Neural cell (in vitro differentiated cells): ENCODE measurements around the gene TUBAL3.

Source experiments
- CTCF ChIP-seq: fragments of 450-650 bp; IDR thresholded peaks from 2 replicates; pipeline ENCODE4 v1.5.1; 2014; ENCODE audit warnings: antibody characterized with exemption, mild to moderate bottlenecking, moderate library complexity; ENCODE audit not compliant: poor library complexity, severe bottlenecking
- EP300 ChIP-seq: fragments of 450-650 bp; conservative IDR thresholded peaks from 2 replicates; pipeline ENCODE4 v1.6.1; 2014; ENCODE audit warnings: antibody characterized with exemption, mild to moderate bottlenecking, moderate library complexity; ENCODE audit not compliant: poor library complexity, severe bottlenecking
- EZH2 ChIP-seq: fragments of 200-600, 300-800 bp; shearing (Covaris generic), sonication (generic); IDR thresholded peaks from 2 replicates; pipeline ENCODE4 v1.6.1; 2014; ENCODE audit warnings: antibody characterized with exemption, low read length, borderline replicate concordance, mild to moderate bottlenecking; ENCODE audit not compliant: insufficient read depth, poor library complexity, severe bottlenecking
- POLR2AphosphoS5 ChIP-seq: IDR thresholded peaks from 2 replicates; pipeline ENCODE4 v1.6.1; 2012
- SMC3 ChIP-seq: fragments of 450-650 bp; conservative IDR thresholded peaks from 2 replicates; pipeline ENCODE4 v1.6.1; 2014; ENCODE audit warnings: antibody characterized with exemption, mild to moderate bottlenecking, moderate library complexity; ENCODE audit not compliant: poor library complexity

GRCh38 chr10:5396556-5397300, 7.9 kb downstream of the TUBAL3 start:
- TF ChIP-seq CTCF (no peak), EZH2 (no peak), POLR2AphosphoS5 (no peak), EP300 (no peak), SMC3 (no peak)
